Right ventricle myocardium inferior (tissue), 1 donor: ENCODE measurements around the gene FYB1. TPM values are rescaled to one million over a fixed set of nuclear protein-coding genes. Genes with fewer than 3 reads are reported as not detected.
"Not testable (repeated sequence)": the region's sequence is repeated elsewhere in the genome, so short reads cannot be mapped to it uniquely, and the experiment has no call there.

ENCODE experiments used
- ATAC-seq: fragments of 200-7000 bp; cut with Tn5 transposase; one replicate; pipeline ENCODE4 v1.9.1; 2020; ENCODE audit warnings: mild to moderate bottlenecking, moderate library complexity
- DNase-seq: peaks from one replicate; pipeline ENCODE4 v3.0.0; 2021; ENCODE audit errors: missing footprints
- intact Hi-C: fragments of 100-400 bp; cut with DNase I; formaldehyde crosslinking; loops from one replicate; pipeline ENCODE4 v1.11.0; 2022
- total RNA-seq: library from RNA; stranded (reverse); fragmentation: NEBNext Ultra II Directional; extraction: Animal tissue kit (Norgen Biotek cat#: 25700); gene quantifications from one replicate; pipeline ENCODE4 v1.2.1, GENCODE V29; 2021
- donor health status: DM: no; HTN: yes; CAD: no; lungs with severe emphysema.

The FYB1 gene
- total RNA-seq, 1 donor from 2014 or later = 4.7 TPM

GRCh38 chr5:39233783-39234182 is 14.4 kb upstream of the FYB1 start:
- ATAC-seq (no peak), DNase-seq (no peak)
- intact Hi-C loops = no loop called here

GRCh38 chr5:39231705-39232525 is 12.6 kb upstream of the FYB1 start:
- intact Hi-C loops = no loop called here
- DNase-seq (no peak), ATAC-seq (no peak)

- DNase-seq = no peak
- intact Hi-C loops = no loop called here
- ATAC-seq = no peak
Measured at GRCh38 chr5:39228596-39228995, 9.2 kb upstream of the FYB1 start.

GRCh38 chr5:39226558-39226957 is 7.2 kb upstream of the FYB1 start:
- ATAC-seq = no peak
- DNase-seq = no peak
- intact Hi-C loops = no loop called here

- ATAC-seq = no peak
- no peak for DNase-seq
- intact Hi-C loops = no loop called here
Measured at GRCh38 chr5:39226100-39226451, 6.7 kb upstream of the FYB1 start.

GRCh38 chr5:39225405-39226099 is 6.2 kb upstream of the FYB1 start:
- no peak for DNase-seq
- no peak for ATAC-seq
- intact Hi-C loops = no loop called here

GRCh38 chr5:39224196-39224761 is 4.9 kb upstream of the FYB1 start:
- DNase-seq = peak; percentile 68
- intact Hi-C loops = no loop called here

GRCh38 chr5:39223565-39224156 is 4.3 kb upstream of the FYB1 start:
- intact Hi-C loops = no loop called here
- ATAC-seq (no peak), DNase-seq (no peak)

More at GRCh38 chr5:39224196-39224761, 4.9 kb upstream of the FYB1 start:
- peak; percentile 70 for ATAC-seq

- intact Hi-C loops, ATAC-seq, DNase-seq: not testable (repeated sequence)
Measured at GRCh38 chr5:39221671-39222070, 2.3 kb upstream of the FYB1 start.

GRCh38 chr5:39220280-39221030 is 1.1 kb upstream of the FYB1 start:
- ATAC-seq (no peak), DNase-seq (no peak)
- intact Hi-C loops = no loop called here

GRCh38 chr5:39218482-39219402 is 621 bp downstream of the FYB1 start:
- ATAC-seq (peak; percentile 72), DNase-seq (no peak)
- intact Hi-C loops = loop anchor here (2.0 kb wide), 1 partner anchor 354 kb away; no protein-coding TSS in a partner anchor

GRCh38 chr5:39217365-39218281 is 1.7 kb downstream of the FYB1 start:
- intact Hi-C loops = loop anchor here (2.0 kb wide), 2 partner anchors 65 to 355 kb away; no protein-coding TSS in a partner anchor
- DNase-seq = peak; percentile 82
- ATAC-seq = peak; percentile 74

GRCh38 chr5:39216631-39217030 is 2.7 kb downstream of the FYB1 start:
- DNase-seq = no peak
- ATAC-seq = no peak

GRCh38 chr5:39215857-39216256 is 3.5 kb downstream of the FYB1 start:
- no peak for DNase-seq
- no peak for ATAC-seq
- intact Hi-C loops = loop anchor here (2.0 kb wide), 1 partner anchor 67 kb away; no protein-coding TSS in a partner anchor

More at GRCh38 chr5:39216631-39217030, 2.7 kb downstream of the FYB1 start:
- intact Hi-C loops = loop anchor here (2.0 kb wide), 1 partner anchor 66 kb away; no protein-coding TSS in a partner anchor

GRCh38 chr5:39214912-39215709 is 4.3 kb downstream of the FYB1 start:
- ATAC-seq (no peak), DNase-seq (no peak)
- intact Hi-C loops = no loop called here
